GM12872 (cell line): Measurements from ENCODE around the gene TNIK.

Experiments
- CTCF ChIP-seq: IDR thresholded peaks from 3 replicates; pipeline ENCODE4 v1.5.1; 2011; ENCODE audit warnings: low read depth, mild to moderate bottlenecking, low read length, moderate library complexity; ENCODE audit not compliant: insufficient read depth

The TNIK gene

GRCh38 chr3:171390051-171390941 is 69.9 kb downstream of the TNIK start:
- no peak for TF ChIP-seq CTCF

GRCh38 chr3:171389491-171389890 is 70.7 kb downstream of the TNIK start:
- TF ChIP-seq CTCF = no peak

GRCh38 chr3:171388527-171388926 is 71.7 kb downstream of the TNIK start:
- TF ChIP-seq CTCF = no peak

- no peak for TF ChIP-seq CTCF
Observed at GRCh38 chr3:171387062-171387461, 73.1 kb downstream of the TNIK start.

GRCh38 chr3:171385086-171385485 is 75.1 kb downstream of the TNIK start:
- no peak for TF ChIP-seq CTCF

- no peak for TF ChIP-seq CTCF
Observed at GRCh38 chr3:171384101-171384891, 75.9 kb downstream of the TNIK start.

GRCh38 chr3:171383206-171384018 is 76.8 kb downstream of the TNIK start:
- TF ChIP-seq CTCF = no peak
